Loucy (cell line): ENCODE data around the gene PBX4.

Experiments used
- H2AFZ ChIP-seq: fragments of 200-600 bp; sonication (generic); 2 replicates; pipeline ENCODE4 v1.6.0; 2016; ENCODE audit warnings: antibody characterized with exemption, mild to moderate bottlenecking, low read length, moderate library complexity
- H3F3A ChIP-seq: fragments of 200-600 bp; 2 replicates; pipeline ENCODE4 v1.6.0; 2016; ENCODE audit warnings: antibody characterized with exemption, low read depth, mild to moderate bottlenecking
- H3K27me3 ChIP-seq: fragments of 200-600 bp; sonication (generic); 2 replicates; pipeline ENCODE4 v1.6.1; 2014; ENCODE audit warnings: low read length, mild to moderate bottlenecking; ENCODE audit not compliant: insufficient read depth, poor library complexity, severe bottlenecking
- H3K36me3 ChIP-seq: fragments of 200-600 bp; sonication (generic); 2 replicates; pipeline ENCODE4 v1.6.1; 2016; ENCODE audit warnings: low read length; ENCODE audit not compliant: insufficient read depth
- H3K4me1 ChIP-seq: fragments of 200-600 bp; sonication (generic); 2 replicates; pipeline ENCODE4 v1.5.1; 2014; ENCODE audit warnings: low read length, mild to moderate bottlenecking; ENCODE audit not compliant: insufficient read depth, poor library complexity, severe bottlenecking
- H3K4me2 ChIP-seq: fragments of 200-600 bp; sonication (generic); 2 replicates; pipeline ENCODE4 v1.6.0; 2014; ENCODE audit warnings: antibody characterized with exemption, low read length, low read depth, mild to moderate bottlenecking; ENCODE audit not compliant: poor library complexity, severe bottlenecking
- H3K4me3 ChIP-seq: fragments of 200-600 bp; sonication (generic); 2 replicates; pipeline ENCODE4 v1.5.1; 2014; ENCODE audit warnings: low read length, mild to moderate bottlenecking, mixed read lengths; ENCODE audit not compliant: poor library complexity, severe bottlenecking
- H3K79me2 ChIP-seq: fragments of 200-600 bp; sonication (generic); 2 replicates; pipeline ENCODE4 v1.6.1; 2014; ENCODE audit warnings: low read length; ENCODE audit not compliant: insufficient read depth
- H3K9ac ChIP-seq: fragments of 200-600 bp; sonication (generic); 2 replicates; pipeline ENCODE4 v1.6.0; 2014; ENCODE audit warnings: mild to moderate bottlenecking, low read depth, low read length, moderate library complexity; ENCODE audit not compliant: poor library complexity, severe bottlenecking
- H3K9me2 ChIP-seq: fragments of 200-600 bp; sonication (generic); replicated peaks from 2 replicates; pipeline ENCODE4 v1.6.1; 2016; ENCODE audit warnings: low read depth, low read length, mixed read lengths
- H3K9me3 ChIP-seq: fragments of 200-600 bp; sonication (generic); 2 replicates; pipeline ENCODE4 v1.6.1; 2014; ENCODE audit warnings: mild to moderate bottlenecking, antibody characterized with exemption, low read length, low read depth; ENCODE audit not compliant: insufficient read depth
- H4K20me1 ChIP-seq: fragments of 200-600 bp; sonication (generic); 2 replicates; pipeline ENCODE4 v1.6.0; 2014; ENCODE audit warnings: antibody characterized with exemption, low read length, mild to moderate bottlenecking; ENCODE audit not compliant: insufficient read depth, poor library complexity, severe bottlenecking
- CTCF ChIP-seq: fragments of 200-600 bp; sonication (generic); conservative IDR thresholded peaks from 2 replicates; pipeline ENCODE4 v1.5.1; 2014; ENCODE audit warnings: mild to moderate bottlenecking, antibody characterized with exemption, low read length
- EZH2phosphoT487 ChIP-seq: fragments of 200-600 bp; IDR thresholded peaks from 2 replicates; pipeline ENCODE4 v1.6.1; 2018; ENCODE audit warnings: antibody characterized with exemption, mild to moderate bottlenecking, moderate library complexity, borderline replicate concordance

PBX4 gene

DNA sequence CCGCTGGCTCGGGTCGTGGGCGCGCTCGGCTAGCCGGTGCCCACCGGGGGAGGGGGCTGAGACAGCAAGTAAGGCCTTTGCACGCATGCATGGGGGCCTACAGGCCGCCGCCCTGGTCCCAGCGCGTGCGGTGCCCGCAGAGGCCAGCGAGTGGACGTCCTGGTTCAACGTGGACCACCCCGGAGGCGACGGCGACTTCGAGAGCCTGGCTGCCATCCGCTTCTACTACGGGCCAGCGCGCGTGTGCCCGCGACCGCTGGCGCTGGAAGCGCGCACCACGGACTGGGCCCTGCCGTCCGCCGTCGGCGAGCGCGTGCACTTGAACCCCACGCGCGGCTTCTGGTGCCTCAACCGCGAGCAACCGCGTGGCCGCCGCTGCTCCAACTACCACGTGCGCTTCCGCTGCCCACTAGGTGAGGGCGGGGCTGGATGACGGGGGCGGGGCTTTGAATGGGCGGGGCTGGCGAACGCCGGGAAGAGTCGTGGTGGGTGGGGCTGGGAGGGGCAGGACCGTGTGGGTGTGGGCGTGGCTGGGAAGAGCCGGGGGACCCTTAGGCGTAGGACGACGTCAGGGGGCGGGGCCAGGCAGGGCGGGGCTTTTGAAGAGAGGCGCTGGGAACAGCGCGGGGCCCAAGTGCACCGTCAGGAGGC lies 78.3 kb downstream of the PBX4 start:
- Histone ChIP-seq H2AFZ (no peak overlapping the region), H3K9me2 (no peaks in the 10 kb centered on the region)

DNA sequence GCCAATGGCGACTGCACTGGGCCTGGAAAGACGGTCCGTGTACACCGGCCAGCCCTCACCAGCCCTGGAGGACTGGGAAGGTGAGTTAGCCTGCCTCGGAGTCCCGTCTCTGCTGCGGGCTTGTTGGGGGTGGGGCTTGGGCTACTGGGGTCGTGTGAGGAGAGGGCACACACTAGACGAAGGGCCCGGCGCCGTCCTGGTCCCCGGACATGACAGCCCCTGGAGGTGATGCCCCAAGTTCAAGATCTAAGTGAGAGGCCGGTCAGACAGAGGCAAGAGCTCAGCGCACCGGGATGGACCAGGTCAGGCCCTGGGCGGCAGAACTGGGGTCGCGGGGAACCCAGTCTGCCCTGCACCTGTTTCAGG lies 78.8 kb downstream of the PBX4 start:
- H3K4me2 ChIP-seq: no peak overlapping the region
- H3K9me3 ChIP-seq: no peaks in the 10 kb centered on the region
- H3K4me3 ChIP-seq: no peak overlapping the region
- no peaks in the 10 kb centered on the region for H3K27me3 ChIP-seq
- no peaks in the 10 kb centered on the region for H3K36me3 ChIP-seq
- H3K9ac ChIP-seq: no peak overlapping the region
- H3K9me2 ChIP-seq: no peaks in the 10 kb centered on the region
- no peaks in the 10 kb centered on the region for H3K4me1 ChIP-seq
- H4K20me1 ChIP-seq: no peaks in the 10 kb centered on the region
- TF ChIP-seq CTCF: no peak
- no peak for TF ChIP-seq EZH2phosphoT487
- no peaks in the 10 kb centered on the region for H3K79me2 ChIP-seq
- no peak overlapping the region for H2AFZ ChIP-seq
- H3F3A ChIP-seq: no peaks in the 10 kb centered on the region

More for the DNA sequence above, 78.3 kb downstream of the PBX4 start:
- no peaks in the 10 kb centered on the region for H4K20me1 ChIP-seq
- TF ChIP-seq CTCF (no peak), EZH2phosphoT487 (no peak)
- no peaks in the 10 kb centered on the region for H3K36me3 ChIP-seq
- no peaks in the 10 kb centered on the region for H3K79me2 ChIP-seq
- no peaks in the 10 kb centered on the region for H3K27me3 ChIP-seq
- H3K9ac ChIP-seq: no peak overlapping the region
- no peaks in the 10 kb centered on the region for H3K9me3 ChIP-seq
- no peak overlapping the region for H3K4me2 ChIP-seq
- no peaks in the 10 kb centered on the region for H3F3A ChIP-seq
- H3K4me1 ChIP-seq: no peaks in the 10 kb centered on the region
- H3K4me3 ChIP-seq: no peak overlapping the region

GRCh38 chr19:19538785-19539166 lies 79.7 kb downstream of the PBX4 start:
- H3K9me3 ChIP-seq: no peaks in the 10 kb centered on the region
- H3K27me3 ChIP-seq: no peaks in the 10 kb centered on the region
- H3K9ac ChIP-seq: no peak overlapping the region
- no peak overlapping the region for H3K4me2 ChIP-seq
- no peak overlapping the region for H2AFZ ChIP-seq
- no peaks in the 10 kb centered on the region for H3K36me3 ChIP-seq
- H3K9me2 ChIP-seq: no peaks in the 10 kb centered on the region
- no peak overlapping the region for H3K4me3 ChIP-seq
- H4K20me1 ChIP-seq: no peaks in the 10 kb centered on the region
- TF ChIP-seq CTCF (no peak), EZH2phosphoT487 (no peak)
- no peaks in the 10 kb centered on the region for H3K4me1 ChIP-seq
- no peaks in the 10 kb centered on the region for H3K79me2 ChIP-seq
- no peaks in the 10 kb centered on the region for H3F3A ChIP-seq
